H1 (cell line): ENCODE measurements around the gene DUSP1. TPM values are rescaled to one million over a fixed set of nuclear protein-coding genes. Genes with fewer than 3 reads are reported as not detected.
"Not testable (repeated sequence)": the region's sequence is repeated elsewhere in the genome, so short reads cannot be mapped to it uniquely, and the experiment has no call there.

Source experiments
- CTCF ChIA-PET: fragments of 300-600 bp; sonication (Branson Sonifier 250); formaldehyde crosslinking; loops from one replicate; lab custom pipeline; 2021; ENCODE audit not compliant: partially characterized antibody; lab: Charles Lee
- POLR2A ChIA-PET: fragments of 300-600 bp; sonication (Branson Sonifier 250); formaldehyde crosslinking; loops from one replicate; lab custom pipeline; 2021; ENCODE audit warnings: inconsistent platforms; ENCODE audit not compliant: partially characterized antibody; lab: Charles Lee
- DNase-seq, 2 experiments: peaks; one replicate each; pipeline versions ENCODE4 v3.0.0 to v3.0.0-alpha.2; 2010 to 2022; ENCODE audit warnings: low spot score in 2 of 2, low read depth in 1 of 2, mixed read lengths in 1 of 2
- FAIRE-seq: peaks from 2 replicates; lab custom pipeline; 2011; peaks lifted over from hg19 to GRCh38; lab: Jason Lieb, UNC
- H2AFZ ChIP-seq: 2 replicates; pipeline ENCODE4 v1.8.1; 2012; ENCODE audit warnings: low read length, inconsistent platforms
- H2AK5ac ChIP-seq: 2 replicates; pipeline ENCODE4 v1.6.1; 2013; ENCODE audit warnings: low read depth, low read length
- H2BK120ac ChIP-seq: replicated peaks from 2 replicates; pipeline ENCODE3; 2013; ENCODE audit warnings: low read depth, low read length, inconsistent platforms
- H2BK12ac ChIP-seq: 2 replicates; pipeline ENCODE4 v1.6.1; 2013; ENCODE audit warnings: low read depth, low read length
- H2BK15ac ChIP-seq: 2 replicates; pipeline ENCODE4 v1.6.1; 2013; ENCODE audit warnings: low read length
- H2BK20ac ChIP-seq: 2 replicates; pipeline ENCODE4 v1.6.1; 2013; ENCODE audit warnings: low read length
- H2BK5ac ChIP-seq: 2 replicates; pipeline ENCODE4 v1.6.1; 2013; ENCODE audit warnings: low read depth, low read length
- H3K14ac ChIP-seq: 2 replicates; pipeline ENCODE4 v1.6.1; 2013; ENCODE audit warnings: inconsistent platforms; ENCODE audit not compliant: insufficient read length
- H3K18ac ChIP-seq: 2 replicates; pipeline ENCODE4 v1.6.1; 2013; ENCODE audit warnings: low read length; ENCODE audit errors: extremely low read depth
- H3K23ac ChIP-seq: 2 replicates; pipeline ENCODE4 v1.6.1; 2013; ENCODE audit warnings: inconsistent platforms; ENCODE audit not compliant: insufficient read length
- H3K23me2 ChIP-seq: 2 replicates; pipeline ENCODE4 v1.6.1; 2013; ENCODE audit warnings: low read depth, low read length
- H3K27ac ChIP-seq: 2 replicates; pipeline ENCODE4 v1.6.1; 2011; ENCODE audit warnings: low read depth, low read length, inconsistent platforms
- H3K27me3 ChIP-seq, 4 experiments: replicated peaks in 1 of 4; 1 replicate in 1 of 4; 2 replicates in 3 of 4; pipeline versions ENCODE4 v1.6.1 to v1.8.1; 2011 to 2013; ENCODE audit warnings: low read length in 3 of 4, mild to moderate bottlenecking in 3 of 4, inconsistent platforms in 2 of 4, mixed read lengths in 2 of 4, moderate library complexity in 1 of 4; ENCODE audit not compliant: control insufficient read depth in 3 of 4, insufficient read depth in 3 of 4; ENCODE audit errors: extremely low read depth in 1 of 4
- H3K36me3 ChIP-seq, 4 experiments: 2 replicates each; pipeline versions ENCODE4 v1.6.1 to v1.8.1; 2011 to 2013; ENCODE audit warnings: mild to moderate bottlenecking in 4 of 4, low read length in 3 of 4, moderate library complexity in 2 of 4, control low read depth in 1 of 4, inconsistent platforms in 1 of 4; ENCODE audit not compliant: insufficient read depth in 4 of 4, control insufficient read depth in 2 of 4
- H3K4ac ChIP-seq: replicated peaks from 2 replicates; pipeline ENCODE3; 2013; ENCODE audit warnings: low read length, low read depth, mixed read lengths, inconsistent platforms; ENCODE audit not compliant: insufficient read length
- H3K4me1 ChIP-seq, 4 experiments: replicated peaks in 1 of 4; 1 replicate in 1 of 4; 2 replicates in 3 of 4; pipeline versions ENCODE4 v1.6.1 to v1.8.1; 2011 to 2013; ENCODE audit warnings: low read length in 3 of 4, inconsistent platforms in 2 of 4, mixed read lengths in 1 of 4; ENCODE audit not compliant: insufficient read depth in 4 of 4, control insufficient read depth in 3 of 4
- H3K4me2 ChIP-seq, 2 experiments: 2 replicates each; pipeline versions ENCODE4 v1.6.1 to v1.8.1; 2011 to 2013; ENCODE audit warnings: low read depth in 2 of 2, low read length in 2 of 2, control low read depth in 1 of 2, inconsistent platforms in 1 of 2, mild to moderate bottlenecking in 1 of 2; ENCODE audit not compliant: insufficient read depth in 1 of 2
- H3K4me3 ChIP-seq, 4 experiments: fragments of 200-600, 300-600 bp in 1 of 4; sonication (generic), shearing (Covaris generic), sonication (Bioruptor Twin) in 1 of 4; 2 replicates each; pipeline versions ENCODE4 v1.5.1 to v1.8.1; 2011 to 2016; ENCODE audit warnings: low read length in 4 of 4, low read depth in 3 of 4, control low read depth in 2 of 4, inconsistent platforms in 2 of 4, mild to moderate bottlenecking in 2 of 4, mixed read lengths in 1 of 4, moderate library complexity in 1 of 4; ENCODE audit not compliant: insufficient read depth in 2 of 4; ENCODE audit errors: extremely low read depth in 1 of 4
- H3K56ac ChIP-seq: replicated peaks from 2 replicates; pipeline ENCODE3; 2013; ENCODE audit warnings: low read depth, mild to moderate bottlenecking, mixed read lengths, low read length, inconsistent platforms; ENCODE audit not compliant: insufficient read length
- H3K79me1 ChIP-seq: 2 replicates; pipeline ENCODE4 v1.6.1; 2013; ENCODE audit warnings: low read depth, low read length, control low read depth
- H3K79me2 ChIP-seq, 2 experiments: 2 replicates each; pipeline versions ENCODE4 v1.6.1 to v1.8.1; 2012 to 2013; ENCODE audit warnings: low read length in 2 of 2, mild to moderate bottlenecking in 2 of 2, inconsistent platforms in 1 of 2; ENCODE audit not compliant: insufficient read depth in 2 of 2, control insufficient read depth in 1 of 2
- H3K9ac ChIP-seq, 4 experiments: replicated peaks in 1 of 4; 1 replicate in 1 of 4; 2 replicates in 3 of 4; pipeline versions ENCODE4 v1.6.1 to v1.8.1; 2011 to 2013; ENCODE audit warnings: low read depth in 3 of 4, low read length in 3 of 4, control low read depth in 2 of 4, mild to moderate bottlenecking in 2 of 4, moderate library complexity in 2 of 4, inconsistent platforms in 1 of 4; ENCODE audit errors: extremely low read depth in 1 of 4
- H3K9me3 ChIP-seq, 2 experiments: 2 replicates each; pipeline versions ENCODE4 v1.6.1 to v1.8.1; 2012 to 2013; ENCODE audit warnings: mild to moderate bottlenecking in 2 of 2, moderate library complexity in 2 of 2, control low read depth in 1 of 2, inconsistent platforms in 1 of 2, low read depth in 1 of 2, low read length in 1 of 2, mixed read lengths in 1 of 2; ENCODE audit not compliant: insufficient read depth in 2 of 2
- H4K20me1 ChIP-seq, 2 experiments: replicated peaks in 1 of 2; 2 replicates each; pipeline versions ENCODE3 to v1.8.1; 2011 to 2013; ENCODE audit warnings: inconsistent platforms in 2 of 2, low read length in 2 of 2, mild to moderate bottlenecking in 1 of 2; ENCODE audit not compliant: insufficient read depth in 2 of 2, control insufficient read depth in 1 of 2
- H4K5ac ChIP-seq: 2 replicates; pipeline ENCODE4 v1.6.1; 2013; ENCODE audit warnings: low read length, low read depth, mixed read lengths, inconsistent platforms; ENCODE audit not compliant: insufficient read length
- H4K8ac ChIP-seq: 2 replicates; pipeline ENCODE4 v1.8.0; 2013; ENCODE audit warnings: mild to moderate bottlenecking, moderate library complexity, low read length, inconsistent platforms; ENCODE audit not compliant: insufficient read depth; ENCODE audit errors: extremely low read depth
- H4K91ac ChIP-seq: replicated peaks from 2 replicates; pipeline ENCODE3; 2013; ENCODE audit warnings: low read length, mixed read lengths, inconsistent platforms; ENCODE audit not compliant: insufficient read length
- WGBS, 2 experiments: shearing (Covaris generic) in 1 of 2; methylation state at CpG; one replicate each; pipeline versions ENCODE4 v1.1.6 to v1.1.7; 2013 to 2015; ENCODE audit warnings: low lambda C conversion rate in 2 of 2, mixed read lengths in 2 of 2, inconsistent platforms in 1 of 2, low coverage in 1 of 2, missing lambda C conversion rate in 1 of 2; ENCODE audit not compliant: insufficient replicate concordance in 2 of 2, insufficient coverage in 1 of 2, insufficient read length in 1 of 2; ENCODE audit errors: extremely low coverage in 1 of 2, missing lambda C conversion rate in 1 of 2; 5-methylcytosine and 5-hydroxymethylcytosine counted together
- polyA plus RNA-seq, 7 experiments: library from polyadenylated mRNA; depleted of rRNA in 3 of 7; stranded (reverse) in 5 of 7; unstranded in 2 of 7; fragments of >200 nt in 5 of 7; fragments of 200-250 nt in 2 of 7; gene quantifications; 1 replicate in 5 of 7; 2 replicates in 1 of 7; 4 replicates in 1 of 7; pipeline versions ENCODE4 v1.2.1 to v1.2.3, GENCODE V29; 2011 to 2013; ENCODE audit warnings: missing spikeins in 2 of 7, mixed read lengths in 2 of 7
- total RNA-seq: library from RNA; stranded (reverse); fragmentation: NEBNext Ultra II Directional; extraction: Animal tissue kit (Norgen Biotek cat#: 25700); gene quantifications from 2 replicates; pipeline ENCODE4 v1.2.1, GENCODE V29; 2021

The DUSP1 gene
- total and polyA plus RNA-seq, 2 of the 8 experiments (the other 6 are each of a cell fraction or from before 2014, with no cell fraction given) = 6.5 to 11.7 TPM

GRCh38 chr5:172787538-172787937 is 16.5 kb upstream of the DUSP1 start:
- H4K8ac ChIP-seq, H3K79me2 ChIP-seq, H2AFZ ChIP-seq, H3K9me3 ChIP-seq, H3K56ac ChIP-seq, H4K5ac ChIP-seq, H4K91ac ChIP-seq, H3K27ac ChIP-seq, H2BK12ac ChIP-seq, H2BK20ac ChIP-seq, H3K4me3 ChIP-seq, H3K4me1 ChIP-seq, H3K14ac ChIP-seq, H4K20me1 ChIP-seq, H3K23ac ChIP-seq, H3K23me2 ChIP-seq, FAIRE-seq, H3K18ac ChIP-seq, H2BK5ac ChIP-seq, H3K36me3 ChIP-seq, H3K27me3 ChIP-seq, H3K4ac ChIP-seq, H2AK5ac ChIP-seq, H3K79me1 ChIP-seq, H3K4me2 ChIP-seq, H2BK120ac ChIP-seq, DNase-seq, H2BK15ac ChIP-seq, H3K9ac ChIP-seq: not testable (repeated sequence)
- 75% methylated on average over 3 of the region's 3 CpGs; no CpG with 5 or more reads in 1 of the 2 experiments for WGBS, 2 experiments
- POLR2A ChIA-PET = interaction anchor here (5.3 kb wide), 1 partner anchor 17 kb away, joined by 36 read pairs; the partner anchor contains the start of gene DUSP1
- CTCF ChIA-PET = interaction anchor here (0.7 kb wide), 1 partner anchor 26 kb away, joined by 3 read pairs; no protein-coding TSS in a partner anchor
